ENCODE data around the gene ARVCF.

The ARVCF gene

GRCh38 chr22:20062766-20063083 lies 46.1 kb upstream of the ARVCF start:
- H3K4me3 ChIP-seq (ENCODE audit: low read depth, low read length) = no peak overlapping the region
- TF ChIP-seq, protein P1, sequence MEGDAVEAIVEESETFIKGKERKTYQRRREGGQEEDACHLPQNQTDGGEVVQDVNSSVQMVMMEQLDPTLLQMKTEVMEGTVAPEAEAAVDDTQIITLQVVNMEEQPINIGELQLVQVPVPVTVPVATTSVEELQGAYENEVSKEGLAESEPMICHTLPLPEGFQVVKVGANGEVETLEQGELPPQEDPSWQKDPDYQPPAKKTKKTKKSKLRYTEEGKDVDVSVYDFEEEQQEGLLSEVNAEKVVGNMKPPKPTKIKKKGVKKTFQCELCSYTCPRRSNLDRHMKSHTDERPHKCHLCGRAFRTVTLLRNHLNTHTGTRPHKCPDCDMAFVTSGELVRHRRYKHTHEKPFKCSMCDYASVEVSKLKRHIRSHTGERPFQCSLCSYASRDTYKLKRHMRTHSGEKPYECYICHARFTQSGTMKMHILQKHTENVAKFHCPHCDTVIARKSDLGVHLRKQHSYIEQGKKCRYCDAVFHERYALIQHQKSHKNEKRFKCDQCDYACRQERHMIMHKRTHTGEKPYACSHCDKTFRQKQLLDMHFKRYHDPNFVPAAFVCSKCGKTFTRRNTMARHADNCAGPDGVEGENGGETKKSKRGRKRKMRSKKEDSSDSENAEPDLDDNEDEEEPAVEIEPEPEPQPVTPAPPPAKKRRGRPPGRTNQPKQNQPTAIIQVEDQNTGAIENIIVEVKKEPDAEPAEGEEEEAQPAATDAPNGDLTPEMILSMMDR (IDR thresholded peaks at IDR 0.05; ENCODE audit: low read depth, low read length) = no peak

- TF ChIP-seq, protein P1 (IDR thresholded peaks at IDR 0.05; ENCODE audit: low read depth, low read length) = no peak
- H3K4me3 ChIP-seq (ENCODE audit: low read depth, low read length) = no peak overlapping the region
Observed at GRCh38 chr22:20062043-20062765, 45.6 kb upstream of the ARVCF start.

GRCh38 chr22:20061481-20061861 lies 44.8 kb upstream of the ARVCF start:
- TF ChIP-seq, protein P1 (IDR thresholded peaks at IDR 0.05; ENCODE audit: low read depth, low read length) = no peak
- no peak overlapping the region for H3K4me3 ChIP-seq (ENCODE audit: low read depth, low read length)

GRCh38 chr22:20060700-20061480 lies 44.3 kb upstream of the ARVCF start:
- no peak overlapping the region for H3K4me3 ChIP-seq (ENCODE audit: low read depth, low read length)
- TF ChIP-seq, protein P1 (IDR thresholded peaks at IDR 0.05; ENCODE audit: low read depth, low read length) = no peak

- no peak overlapping the region for H3K4me3 ChIP-seq (ENCODE audit: low read depth, low read length)
- TF ChIP-seq, protein P1 (IDR thresholded peaks at IDR 0.05; ENCODE audit: low read depth, low read length) = no peak
Observed at GRCh38 chr22:20058989-20059770, 42.6 kb upstream of the ARVCF start.

DNA sequence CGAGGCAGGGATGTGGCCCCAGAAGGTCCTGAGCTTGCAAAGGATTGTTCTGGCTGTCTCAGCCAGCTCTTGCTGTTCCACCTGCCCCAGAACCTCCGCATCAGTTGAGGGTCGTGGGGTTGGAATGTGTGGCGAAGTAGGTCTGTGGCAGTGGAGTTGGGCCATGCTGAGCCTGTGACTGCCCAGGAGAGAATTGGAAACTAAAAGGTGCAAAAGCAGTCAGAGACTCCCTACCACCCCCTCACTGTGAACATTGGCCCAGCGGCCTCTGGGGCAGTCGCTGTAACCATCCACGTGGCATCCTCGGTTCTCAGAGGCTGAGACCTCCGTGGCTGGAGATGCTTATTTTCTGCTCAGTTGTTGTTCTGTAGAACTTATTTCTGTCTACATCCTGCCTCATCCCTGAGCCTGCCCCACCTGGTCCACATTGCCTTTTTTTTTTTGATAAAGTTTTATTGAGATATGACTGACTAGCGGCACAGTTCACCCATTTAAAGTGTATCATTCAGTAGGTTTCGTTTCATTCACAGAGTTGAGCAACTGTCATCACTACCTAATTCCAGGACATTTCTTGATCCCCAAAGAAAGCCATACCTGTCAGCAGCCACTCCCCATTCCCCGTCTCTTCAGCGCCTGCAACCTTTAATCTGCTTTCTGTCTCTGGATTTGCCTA lies 41.1 kb upstream of the ARVCF start:
- no peak overlapping the region for H3K4me3 ChIP-seq (ENCODE audit: low read depth, low read length)

More for the DNA sequence above, 41.1 kb upstream of the ARVCF start:
- TF ChIP-seq, protein P1 (IDR thresholded peaks at IDR 0.05; ENCODE audit: low read depth, low read length) = no peak
